HCT116 (cell line): Measurements from ENCODE around the gene TMEM62. TPM values are rescaled to one million over a fixed set of nuclear protein-coding genes. Genes with fewer than 3 reads are reported as not detected.

ENCODE experiments used
- ATAC-seq: fragments of 200-7000 bp; cut with Tn5 transposase; 2 replicates; pipeline ENCODE4 v1.9.1; 2020; ENCODE audit warnings: mild to moderate bottlenecking, moderate library complexity
- BruUV-seq: library from RNA; stranded (reverse); fragments of 400-500 nt; replicated peaks from 2 replicates; lab custom pipeline; 2021; lab: Mats Ljungman, UMichigan
- CTCF ChIA-PET: fragments of 300-600 bp; sonication (Branson Sonifier 250); formaldehyde crosslinking; loops from one replicate; lab custom pipeline; 2021; ENCODE audit warnings: antibody characterized with exemption; lab: Charles Lee
- POLR2A ChIA-PET: fragments of 300-600, 350-600 bp; sonication (Branson Sonifier 250); formaldehyde crosslinking; loops from one replicate; lab custom pipeline; 2021; ENCODE audit warnings: antibody characterized with exemption; lab: Charles Lee
- RAD21 ChIA-PET, 2 experiments: fragments of 300-600 bp; sonication (Branson Sonifier 250); formaldehyde crosslinking; loops; one replicate each; lab custom pipeline; 2023; ENCODE audit warnings: low total read pairs in 2 of 2; ENCODE audit not compliant: uncharacterized antibody in 2 of 2, unreplicated experiment in 2 of 2, low non-redundant PET in 1 of 2; lab: Charles Lee
- DNase-seq: peaks from one replicate; pipeline ENCODE4 v3.0.0-alpha.2; 2010; ENCODE audit warnings: low read depth, low spot score
- H2AFZ ChIP-seq: fragments of 200-600 bp; shearing (Covaris generic), sonication (generic); 2 replicates; pipeline ENCODE4 v1.6.1; 2017; ENCODE audit warnings: low read depth, mixed run types, mixed read lengths, antibody characterized with exemption, low read length; ENCODE audit not compliant: poor library complexity, severe bottlenecking
- H3K27ac ChIP-seq: 2 replicates; pipeline ENCODE4 v1.5.1; 2012; ENCODE audit warnings: low read depth, low read length
- H3K27me3 ChIP-seq: fragments of 200-600 bp; sonication (generic); 2 replicates; pipeline ENCODE4 v1.6.1; 2016; ENCODE audit warnings: mixed run types, low read length, mixed read lengths; ENCODE audit not compliant: insufficient read depth
- H3K36me3 ChIP-seq, 2 experiments: fragments of 200-500 bp in 1 of 2; fragments of 200-600 bp in 1 of 2; sonication (Bioruptor generic) in 1 of 2; sonication (generic) in 1 of 2; 2 replicates each; pipeline versions ENCODE4 v1.5.1 to v1.6.1; 2014 to 2016; ENCODE audit warnings: low read length in 2 of 2, inconsistent platforms in 1 of 2, mixed read lengths in 1 of 2, mixed run types in 1 of 2; ENCODE audit not compliant: insufficient read depth in 2 of 2, control insufficient read depth in 1 of 2
- H3K4me1 ChIP-seq, 2 experiments: fragments of 200-600 bp in 1 of 2; sonication (generic) in 1 of 2; 2 replicates each; pipeline versions ENCODE4 v1.5.1 to v1.6.1; 2012 to 2017; ENCODE audit warnings: low read length in 2 of 2, inconsistent platforms in 1 of 2, mild to moderate bottlenecking in 1 of 2, mixed read lengths in 1 of 2, mixed run types in 1 of 2, moderate library complexity in 1 of 2; ENCODE audit not compliant: insufficient read depth in 2 of 2, control insufficient read depth in 1 of 2
- H3K4me2 ChIP-seq: fragments of 200-600 bp; sonication (generic); 2 replicates; pipeline ENCODE4 v1.6.1; 2017; ENCODE audit warnings: mixed run types, low read length, mixed read lengths
- H3K4me3 ChIP-seq, 2 experiments: fragments of 200-600 bp in 1 of 2; sonication (generic) in 1 of 2; replicated peaks in 1 of 2; 2 replicates each; pipeline ENCODE4 v1.5.1; 2011 to 2016; ENCODE audit warnings: low read length in 2 of 2, control low read depth in 1 of 2, low read depth in 1 of 2, mild to moderate bottlenecking in 1 of 2, mixed read lengths in 1 of 2, mixed run types in 1 of 2
- H3K79me2 ChIP-seq: fragments of 200-600 bp; sonication (generic); 2 replicates; pipeline ENCODE4 v1.6.1; 2017; ENCODE audit warnings: mild to moderate bottlenecking, mixed run types, low read length, moderate library complexity, mixed read lengths; ENCODE audit not compliant: insufficient read depth
- H3K9ac ChIP-seq: fragments of 200-600 bp; sonication (generic); 2 replicates; pipeline ENCODE4 v1.6.1; 2016; ENCODE audit warnings: low read length, mixed read lengths
- H3K9me2 ChIP-seq: fragments of 200-600 bp; sonication (generic), shearing (Covaris generic); 2 replicates; pipeline ENCODE4 v1.6.1; 2017; ENCODE audit warnings: mixed run types, mild to moderate bottlenecking, moderate library complexity; ENCODE audit not compliant: insufficient read depth
- H3K9me3 ChIP-seq, 2 experiments: fragments of 200-500 bp in 1 of 2; fragments of 200-600 bp in 1 of 2; sonication (Bioruptor generic) in 1 of 2; sonication (generic) in 1 of 2; 2 replicates each; pipeline ENCODE4 v1.6.1; 2014 to 2017; ENCODE audit warnings: low read length in 2 of 2, mixed read lengths in 2 of 2, inconsistent platforms in 1 of 2, low read depth in 1 of 2, mild to moderate bottlenecking in 1 of 2, mixed run types in 1 of 2, moderate library complexity in 1 of 2; ENCODE audit not compliant: control insufficient read depth in 1 of 2, insufficient read depth in 1 of 2
- H4K20me1 ChIP-seq: fragments of 200-600 bp; sonication (generic), shearing (Covaris generic); 2 replicates; pipeline ENCODE4 v1.6.1; 2017; ENCODE audit warnings: mixed run types, mild to moderate bottlenecking, moderate library complexity; ENCODE audit not compliant: insufficient read depth
- CBX3 ChIP-seq: IDR thresholded peaks from 2 replicates; pipeline ENCODE4 v1.6.1; 2012; ENCODE audit warnings: low read depth
- CEBPB ChIP-seq: IDR thresholded peaks from 2 replicates; pipeline ENCODE4 v1.6.1; 2012; ENCODE audit warnings: low read depth
- EGR1 ChIP-seq: IDR thresholded peaks from 2 replicates; pipeline ENCODE4 v1.6.1; 2012; ENCODE audit warnings: low read depth
- EZH2 ChIP-seq: fragments of 200-600 bp; sonication (generic); IDR thresholded peaks from 2 replicates; pipeline ENCODE4 v1.6.1; 2017; ENCODE audit warnings: antibody characterized with exemption, mixed run types
- MAX ChIP-seq: IDR thresholded peaks from 2 replicates; pipeline ENCODE4 v1.6.1; 2012
- POLR2A ChIP-seq: IDR thresholded peaks from 2 replicates; pipeline ENCODE4 v1.7.0; 2011; ENCODE audit warnings: borderline replicate concordance; ENCODE audit not compliant: insufficient read depth, insufficient read length; ENCODE audit errors: extremely low read depth
- RAD21 ChIP-seq: IDR thresholded peaks from 2 replicates; pipeline ENCODE4 v1.6.1; 2012; ENCODE audit warnings: low read depth, mild to moderate bottlenecking
- SIN3A ChIP-seq: IDR thresholded peaks from 2 replicates; pipeline ENCODE4 v1.6.1; 2012; ENCODE audit warnings: low read depth
- SP1 ChIP-seq: IDR thresholded peaks from 2 replicates; pipeline ENCODE4 v1.6.1; 2012; ENCODE audit warnings: low read depth
- YY1 ChIP-seq: IDR thresholded peaks from 2 replicates; pipeline ENCODE4 v1.6.1; 2011; ENCODE audit warnings: low read length, low read depth, moderate library complexity, mild to moderate bottlenecking; ENCODE audit not compliant: insufficient replicate concordance; ENCODE audit errors: extremely low read depth
- ZFX ChIP-seq: fragments of 450-650 bp; IDR thresholded peaks from 2 replicates; pipeline ENCODE4 v1.6.1; 2017
- intact Hi-C: fragments of 100-400 bp; cut with micrococcal nuclease; formaldehyde crosslinking; loops from 2 replicates; pipeline ENCODE4 v1.10.0; 2022
- total RNA-seq: library from RNA; stranded (reverse); gene quantifications from one replicate; pipeline ENCODE4 v1.2.1, GENCODE V29; 2021; ENCODE audit not compliant: unreplicated experiment
- TF ChIP-seq, protein P1 (sequence below): IDR thresholded peaks from 2 replicates; pipeline ENCODE4 v1.6.1; 2012
- TF ChIP-seq, protein P2 (sequence below): IDR thresholded peaks from 2 replicates; pipeline ENCODE4 v1.6.1; 2012; ENCODE audit warnings: low read depth

TMEM62 gene
- total RNA-seq, 1 experiment from 2014 or later: 8.8 TPM

- RAD21 ChIA-PET: no interaction called here
- no peak for TF ChIP-seq ZFX
- no peak for TF ChIP-seq SP1
- no peak for TF ChIP-seq EZH2
- no peak for TF ChIP-seq POLR2A
- no peak for TF ChIP-seq CEBPB
- TF ChIP-seq RAD21: no peak
- TF ChIP-seq EGR1: no peak
- no peak for TF ChIP-seq YY1
- ATAC-seq: no peak
- no peak for DNase-seq
- no peaks in the 10 kb centered on the region for H3K9me3 ChIP-seq
- peak overlapping the region; percentile 63; the same call in 1 of the 2 replicates for H3K27ac ChIP-seq
- H3K9me2 ChIP-seq: no peaks in the 10 kb centered on the region
- peak overlapping the region; percentile 86 for H3K4me2 ChIP-seq
- no peaks in the 10 kb centered on the region for H3K27me3 ChIP-seq
- POLR2A ChIA-PET: interaction anchor here (0.6 to 1.3 kb wide), 3 partner anchors 11 to 697 kb away, joined by 3 to 5 read pairs (median 3); no protein-coding TSS in a partner anchor
- H4K20me1 ChIP-seq: no peaks in the 10 kb centered on the region
- H3K79me2 ChIP-seq: peaks cover 40% of the 10 kb centered on the region
- peak overlapping the region; percentile 37 for H2AFZ ChIP-seq
- CTCF ChIA-PET: no interaction called here
- H3K9ac ChIP-seq: peak overlapping the region; percentile 74
- intact Hi-C loops: no loop called here
- TSS peak; percentile 99 for BruUV-seq
- H3K36me3 ChIP-seq: no peaks in the 10 kb centered on the region
- peak overlapping the region; percentile 77 to 79 for H3K4me3 ChIP-seq
- peaks cover 11 to 12% of the 10 kb centered on the region in 2 experiments for H3K4me1 ChIP-seq
Measured at GRCh38 chr15:43106486-43106829, 26.9 kb upstream of the TMEM62 start.

- no peak overlapping the region for H3K4me2 ChIP-seq
- ATAC-seq (no peak), DNase-seq (no peak)
- H3K79me2 ChIP-seq: peaks cover 31% of the 10 kb centered on the region
- no peaks in the 10 kb centered on the region for H3K36me3 ChIP-seq
- ChIA-PET POLR2A (no interaction called here), CTCF (no interaction called here), RAD21 (no interaction called here)
- H3K4me3 ChIP-seq: no peak overlapping the region
- TF ChIP-seq SIN3A: no peak
- TF ChIP-seq, protein P1, sequence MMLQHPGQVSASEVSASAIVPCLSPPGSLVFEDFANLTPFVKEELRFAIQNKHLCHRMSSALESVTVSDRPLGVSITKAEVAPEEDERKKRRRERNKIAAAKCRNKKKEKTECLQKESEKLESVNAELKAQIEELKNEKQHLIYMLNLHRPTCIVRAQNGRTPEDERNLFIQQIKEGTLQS: no peak
- no peak for TF ChIP-seq ZFX
- TF ChIP-seq, protein P2, sequence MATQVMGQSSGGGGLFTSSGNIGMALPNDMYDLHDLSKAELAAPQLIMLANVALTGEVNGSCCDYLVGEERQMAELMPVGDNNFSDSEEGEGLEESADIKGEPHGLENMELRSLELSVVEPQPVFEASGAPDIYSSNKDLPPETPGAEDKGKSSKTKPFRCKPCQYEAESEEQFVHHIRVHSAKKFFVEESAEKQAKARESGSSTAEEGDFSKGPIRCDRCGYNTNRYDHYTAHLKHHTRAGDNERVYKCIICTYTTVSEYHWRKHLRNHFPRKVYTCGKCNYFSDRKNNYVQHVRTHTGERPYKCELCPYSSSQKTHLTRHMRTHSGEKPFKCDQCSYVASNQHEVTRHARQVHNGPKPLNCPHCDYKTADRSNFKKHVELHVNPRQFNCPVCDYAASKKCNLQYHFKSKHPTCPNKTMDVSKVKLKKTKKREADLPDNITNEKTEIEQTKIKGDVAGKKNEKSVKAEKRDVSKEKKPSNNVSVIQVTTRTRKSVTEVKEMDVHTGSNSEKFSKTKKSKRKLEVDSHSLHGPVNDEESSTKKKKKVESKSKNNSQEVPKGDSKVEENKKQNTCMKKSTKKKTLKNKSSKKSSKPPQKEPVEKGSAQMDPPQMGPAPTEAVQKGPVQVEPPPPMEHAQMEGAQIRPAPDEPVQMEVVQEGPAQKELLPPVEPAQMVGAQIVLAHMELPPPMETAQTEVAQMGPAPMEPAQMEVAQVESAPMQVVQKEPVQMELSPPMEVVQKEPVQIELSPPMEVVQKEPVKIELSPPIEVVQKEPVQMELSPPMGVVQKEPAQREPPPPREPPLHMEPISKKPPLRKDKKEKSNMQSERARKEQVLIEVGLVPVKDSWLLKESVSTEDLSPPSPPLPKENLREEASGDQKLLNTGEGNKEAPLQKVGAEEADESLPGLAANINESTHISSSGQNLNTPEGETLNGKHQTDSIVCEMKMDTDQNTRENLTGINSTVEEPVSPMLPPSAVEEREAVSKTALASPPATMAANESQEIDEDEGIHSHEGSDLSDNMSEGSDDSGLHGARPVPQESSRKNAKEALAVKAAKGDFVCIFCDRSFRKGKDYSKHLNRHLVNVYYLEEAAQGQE: no peak
- no peak for TF ChIP-seq MAX
- TF ChIP-seq CBX3: no peak
- H3K9ac ChIP-seq: no peak overlapping the region
- no peaks in the 10 kb centered on the region for H3K27me3 ChIP-seq
- no peak overlapping the region for H3K27ac ChIP-seq
- H3K9me3 ChIP-seq: no peaks in the 10 kb centered on the region
- peaks cover 11 to 12% of the 10 kb centered on the region in 2 experiments for H3K4me1 ChIP-seq
- no peaks in the 10 kb centered on the region for H4K20me1 ChIP-seq
- H2AFZ ChIP-seq: no peak overlapping the region
- intact Hi-C loops: no loop called here
- no TSS peak for BruUV-seq
- H3K9me2 ChIP-seq: no peaks in the 10 kb centered on the region
Measured at GRCh38 chr15:43107751-43108150, 25.6 kb upstream of the TMEM62 start.
